Thymus (tissue), 11 donors: ENCODE measurements around the gene KAZN. TPM values are rescaled to one million over a fixed set of nuclear protein-coding genes. Genes with fewer than 3 reads are reported as not detected.

Source experiments
- DNase-seq, 9 donors: peaks; one replicate each; pipeline ENCODE4 v3.0.0-alpha.2; 2013; ENCODE audit warnings: low spot score in 9 of 9, low read depth in 6 of 9, missing footprints in 1 of 9
- H3K27ac ChIP-seq, 2 donors: one replicate each; pipeline ENCODE4 v1.5.1; 2013; ENCODE audit warnings: control low read depth in 1 of 2, low read depth in 1 of 2, low read length in 1 of 2, mild to moderate bottlenecking in 1 of 2, moderate library complexity in 1 of 2
- H3K27me3 ChIP-seq, 2 donors: one replicate each; pipeline ENCODE4 v1.5.1; 2013; ENCODE audit warnings: low read length in 1 of 2; ENCODE audit not compliant: control insufficient read depth in 2 of 2, insufficient read depth in 1 of 2
- H3K36me3 ChIP-seq, 2 donors: one replicate each; pipeline ENCODE4 v1.5.1; 2013; ENCODE audit warnings: low read length in 1 of 2, mild to moderate bottlenecking in 1 of 2, moderate library complexity in 1 of 2; ENCODE audit not compliant: control insufficient read depth in 2 of 2, insufficient read depth in 2 of 2
- H3K4me1 ChIP-seq, 2 donors: one replicate each; pipeline ENCODE4 v1.5.1; 2013; ENCODE audit warnings: low read length in 2 of 2; ENCODE audit not compliant: control insufficient read depth in 2 of 2, insufficient read depth in 2 of 2
- H3K4me3 ChIP-seq, 2 donors: one replicate each; pipeline ENCODE4 v1.5.1; 2013; ENCODE audit warnings: low read length in 2 of 2, control low read depth in 1 of 2, mild to moderate bottlenecking in 1 of 2
- H3K9me3 ChIP-seq, 2 donors: one replicate each; pipeline ENCODE4 v1.5.1; 2013; ENCODE audit warnings: low read length in 1 of 2, mild to moderate bottlenecking in 1 of 2; ENCODE audit not compliant: control insufficient read depth in 2 of 2, insufficient read depth in 1 of 2
- WGBS: extraction: QIAGEN DNeasy Blood & Tissue Kit; methylation state at CpG from one replicate; pipeline ENCODE4 v1.1.7; 2013; 5-methylcytosine and 5-hydroxymethylcytosine counted together
- polyA plus RNA-seq: library from polyadenylated mRNA; stranded (reverse); fragments of 200-250 nt; gene quantifications from one replicate; pipeline ENCODE4 v1.2.3, GENCODE V29; 2013
- total RNA-seq: library from RNA; stranded (reverse); fragments of 120-200 nt; gene quantifications from one replicate; pipeline ENCODE4 v1.2.4, GENCODE V29; 2013
- donor health status: healthy.

KAZN gene
- total and polyA plus RNA-seq, 2 donors: 1.3 to 5.7 TPM

GRCh38 chr1:15011661-15012060 lies 413.2 kb downstream of the KAZN start:
- H3K4me1 ChIP-seq: no peaks in the 10 kb centered on the region
- 90% methylated on average over 8 of the region's 8 CpGs for WGBS
- no peak overlapping the region for H3K27ac ChIP-seq
- H3K4me3 ChIP-seq: no peak overlapping the region
- no peaks in the 10 kb centered on the region for H3K27me3 ChIP-seq
- no peaks in the 10 kb centered on the region for H3K9me3 ChIP-seq
- no peak for DNase-seq
- H3K36me3 ChIP-seq: no peaks in the 10 kb centered on the region

GRCh38 chr1:15012822-15013221 lies 414.3 kb downstream of the KAZN start:
- no peaks in the 10 kb centered on the region for H3K9me3 ChIP-seq
- H3K36me3 ChIP-seq: no peaks in the 10 kb centered on the region
- H3K27me3 ChIP-seq: no peaks in the 10 kb centered on the region
- 86% methylated on average over 8 of the region's 8 CpGs for WGBS
- H3K4me3 ChIP-seq: no peak overlapping the region
- H3K27ac ChIP-seq: no peak overlapping the region
- H3K4me1 ChIP-seq: no peaks in the 10 kb centered on the region
- no peak for DNase-seq

GRCh38 chr1:15013767-15014166 lies 415.3 kb downstream of the KAZN start:
- Histone ChIP-seq H3K27ac (no peak overlapping the region), H3K4me3 (no peak overlapping the region), H3K9me3 (no peaks in the 10 kb centered on the region), H3K4me1 (no peaks in the 10 kb centered on the region), H3K27me3 (no peaks in the 10 kb centered on the region), H3K36me3 (no peaks in the 10 kb centered on the region)
- no peak for DNase-seq
- 96% methylated on average over 8 of the region's 8 CpGs for WGBS

GRCh38 chr1:15014516-15014915 lies 416.0 kb downstream of the KAZN start:
- Histone ChIP-seq H3K4me1 (no peaks in the 10 kb centered on the region), H3K9me3 (no peaks in the 10 kb centered on the region), H3K36me3 (no peaks in the 10 kb centered on the region), H3K27ac (no peak overlapping the region), H3K27me3 (no peaks in the 10 kb centered on the region), H3K4me3 (no peak overlapping the region)
- no peak for DNase-seq
- 93% methylated on average over 10 of the region's 10 CpGs for WGBS

- no peaks in the 10 kb centered on the region for H3K36me3 ChIP-seq
- H3K4me1 ChIP-seq: no peaks in the 10 kb centered on the region
- H3K27ac ChIP-seq: no peak overlapping the region
- no peak overlapping the region for H3K4me3 ChIP-seq
- WGBS: 96% methylated on average over 9 of the region's 9 CpGs
- no peaks in the 10 kb centered on the region for H3K27me3 ChIP-seq
- no peaks in the 10 kb centered on the region for H3K9me3 ChIP-seq
- DNase-seq: no peak
Measured at GRCh38 chr1:15016001-15016400, 417.5 kb downstream of the KAZN start.

GRCh38 chr1:15016526-15016925 lies 418.0 kb downstream of the KAZN start:
- Histone ChIP-seq H3K4me3 (no peak overlapping the region), H3K36me3 (no peaks in the 10 kb centered on the region), H3K9me3 (no peaks in the 10 kb centered on the region), H3K4me1 (no peaks in the 10 kb centered on the region), H3K27ac (no peak overlapping the region), H3K27me3 (no peaks in the 10 kb centered on the region)
- 93% methylated on average over 10 of the region's 10 CpGs for WGBS
- DNase-seq: no peak

GRCh38 chr1:15017120-15017519 lies 418.6 kb downstream of the KAZN start:
- Histone ChIP-seq H3K27me3 (no peaks in the 10 kb centered on the region), H3K27ac (no peak overlapping the region), H3K4me3 (no peak overlapping the region), H3K4me1 (no peaks in the 10 kb centered on the region), H3K9me3 (no peaks in the 10 kb centered on the region), H3K36me3 (no peaks in the 10 kb centered on the region)
- WGBS: 94% methylated on average over 7 of the region's 7 CpGs
- no peak for DNase-seq

GRCh38 chr1:15018767-15019166 lies 420.3 kb downstream of the KAZN start:
- no peak overlapping the region for H3K4me3 ChIP-seq
- no peak for DNase-seq
- no peaks in the 10 kb centered on the region for H3K9me3 ChIP-seq
- no peak overlapping the region for H3K27ac ChIP-seq
- H3K36me3 ChIP-seq: no peaks in the 10 kb centered on the region
- WGBS: 96% methylated on average over 4 of the region's 4 CpGs
- H3K27me3 ChIP-seq: no peaks in the 10 kb centered on the region
- no peaks in the 10 kb centered on the region for H3K4me1 ChIP-seq

GRCh38 chr1:15020943-15021745 lies 422.7 kb downstream of the KAZN start:
- no peak overlapping the region for H3K4me3 ChIP-seq
- H3K36me3 ChIP-seq: no peaks in the 10 kb centered on the region
- no peaks in the 10 kb centered on the region for H3K9me3 ChIP-seq
- 85% methylated on average over 18 of the region's 18 CpGs for WGBS
- H3K4me1 ChIP-seq: no peaks in the 10 kb centered on the region
- H3K27ac ChIP-seq: no peak overlapping the region
- no peak for DNase-seq
- no peaks in the 10 kb centered on the region for H3K27me3 ChIP-seq
